Activated CD8-positive, alpha-beta T cell treated with anti-CD3 and anti-CD28 coated beads for 36 hours (primary cell): ENCODE results near the gene COL5A3. TPM values are rescaled to one million over a fixed set of nuclear protein-coding genes. Genes with fewer than 3 reads are reported as not detected.
A peak's percentile ranks its signal among the peaks of the same experiment; 100 is the strongest.

Experiments used
- ATAC-seq: fragments of 200-7000 bp; cut with Tn5 transposase; one replicate; pipeline ENCODE4 v1.10.0; 2021; ENCODE audit warnings: mild to moderate bottlenecking, moderate library complexity
- CTCF ChIA-PET: fragments of 350-600 bp; sonication (Branson Sonifier 250); formaldehyde crosslinking; loops from one replicate; lab custom pipeline; 2021; ENCODE audit warnings: antibody characterized with exemption; lab: Charles Lee
- POLR2A ChIA-PET: fragments of 350-600 bp; sonication (Branson Sonifier 250); formaldehyde crosslinking; loops from one replicate; lab custom pipeline; 2021; ENCODE audit warnings: antibody characterized with exemption; lab: Charles Lee
- DNase-seq: peaks from one replicate; pipeline ENCODE4 v3.0.0-alpha.2; 2020
- H3K27ac Mint-ChIP-seq: one replicate; pipeline ENCODE4 v1.8.0; 2021; ENCODE audit warnings: mild to moderate bottlenecking, mixed read lengths
- H3K27me3 Mint-ChIP-seq: one replicate; pipeline ENCODE4 v1.8.0; 2021; ENCODE audit warnings: mixed read lengths
- H3K36me3 Mint-ChIP-seq: one replicate; pipeline ENCODE4 v1.8.0; 2021; ENCODE audit warnings: low read depth, mixed read lengths
- H3K4me1 Mint-ChIP-seq: one replicate; pipeline ENCODE4 v1.8.0; 2021; ENCODE audit warnings: low read depth, mixed read lengths
- H3K4me3 Mint-ChIP-seq: one replicate; pipeline ENCODE4 v1.8.0; 2021; ENCODE audit warnings: mild to moderate bottlenecking, moderate library complexity, mixed read lengths
- H3K9me3 Mint-ChIP-seq: one replicate; pipeline ENCODE4 v1.8.0; 2021; ENCODE audit warnings: mixed read lengths
- intact Hi-C: fragments of 100-400 bp; cut with micrococcal nuclease; formaldehyde crosslinking; loops from one replicate; pipeline ENCODE4 v1.10.0; 2022
- total RNA-seq, 2 experiments: library from RNA; stranded (reverse); gene quantifications; one replicate each; pipeline ENCODE4 v1.2.3, GENCODE V29; 2021
- TF ChIP-seq, protein P1 (sequence below): fragments of 200-600 bp; IDR thresholded peaks from one replicate; pipeline ENCODE4 v1.8.0; 2022; ENCODE audit warnings: antibody characterized with exemption, mild to moderate bottlenecking

Gene COL5A3
- total RNA-seq, 2 experiments from 2014 or later, result 2.7 to 2.8 TPM

DNA sequence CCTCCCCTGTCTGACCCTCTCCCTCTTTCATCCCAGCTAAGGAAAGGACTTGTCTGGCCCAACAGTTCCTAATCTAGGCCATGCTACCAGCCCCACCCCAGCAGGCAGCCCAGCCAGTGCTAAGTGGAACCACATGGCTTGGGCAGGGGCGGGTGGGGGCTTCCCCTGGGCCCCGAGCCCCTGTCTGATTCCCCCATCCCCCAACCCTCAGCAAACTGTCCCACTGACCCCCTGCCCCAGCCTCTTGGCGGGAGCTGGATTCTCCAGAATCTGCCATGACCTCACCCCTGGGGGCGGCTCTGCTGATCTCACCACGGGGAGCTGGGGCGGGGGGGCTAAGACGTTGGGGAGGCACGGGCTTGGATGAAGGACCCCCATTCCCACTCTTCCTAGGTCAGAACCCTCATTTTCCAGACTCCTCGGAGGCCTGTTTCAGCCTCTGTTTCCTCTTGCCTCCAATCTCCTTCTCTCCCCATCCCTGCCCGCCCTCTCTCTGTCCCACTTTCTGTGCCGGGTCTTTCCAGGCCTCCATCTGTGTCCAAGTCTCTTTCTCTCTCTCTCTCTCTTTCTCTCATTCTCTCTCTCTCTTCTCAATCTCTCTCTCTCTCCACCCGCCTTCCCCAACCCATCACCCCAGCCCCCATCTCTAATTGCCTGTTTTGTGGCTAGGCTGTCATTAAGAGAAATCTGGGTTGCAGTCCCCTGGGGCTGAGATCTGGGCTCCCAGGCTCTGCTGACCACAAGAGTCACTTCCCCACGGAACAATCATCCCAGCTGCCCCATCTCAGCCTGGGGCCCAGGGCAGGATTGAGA is 2.7 kb downstream of the COL5A3 start:
- DNase-seq, result no peak
- H3K36me3 Mint-ChIP-seq, result no peaks in the 10 kb centered on the region
- no peak overlapping the region for H3K27ac Mint-ChIP-seq
- no peak for ATAC-seq
- H3K4me3 Mint-ChIP-seq, result no peak overlapping the region
- H3K4me1 Mint-ChIP-seq, result peaks cover 36% of the 10 kb centered on the region
- intact Hi-C loops, result no loop called here
- ChIA-PET CTCF (interaction anchor here (1.1 kb wide), 1 partner anchor 113 kb away, joined by 4 read pairs; the partner anchor contains the start of gene EIF3G), POLR2A (interaction anchor here (0.9 kb wide), 1 partner anchor 20 kb away, joined by 4 read pairs; no protein-coding TSS in a partner anchor)
- TF ChIP-seq, protein P1, sequence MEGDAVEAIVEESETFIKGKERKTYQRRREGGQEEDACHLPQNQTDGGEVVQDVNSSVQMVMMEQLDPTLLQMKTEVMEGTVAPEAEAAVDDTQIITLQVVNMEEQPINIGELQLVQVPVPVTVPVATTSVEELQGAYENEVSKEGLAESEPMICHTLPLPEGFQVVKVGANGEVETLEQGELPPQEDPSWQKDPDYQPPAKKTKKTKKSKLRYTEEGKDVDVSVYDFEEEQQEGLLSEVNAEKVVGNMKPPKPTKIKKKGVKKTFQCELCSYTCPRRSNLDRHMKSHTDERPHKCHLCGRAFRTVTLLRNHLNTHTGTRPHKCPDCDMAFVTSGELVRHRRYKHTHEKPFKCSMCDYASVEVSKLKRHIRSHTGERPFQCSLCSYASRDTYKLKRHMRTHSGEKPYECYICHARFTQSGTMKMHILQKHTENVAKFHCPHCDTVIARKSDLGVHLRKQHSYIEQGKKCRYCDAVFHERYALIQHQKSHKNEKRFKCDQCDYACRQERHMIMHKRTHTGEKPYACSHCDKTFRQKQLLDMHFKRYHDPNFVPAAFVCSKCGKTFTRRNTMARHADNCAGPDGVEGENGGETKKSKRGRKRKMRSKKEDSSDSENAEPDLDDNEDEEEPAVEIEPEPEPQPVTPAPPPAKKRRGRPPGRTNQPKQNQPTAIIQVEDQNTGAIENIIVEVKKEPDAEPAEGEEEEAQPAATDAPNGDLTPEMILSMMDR, result no peak
- H3K9me3 Mint-ChIP-seq, result no peaks in the 10 kb centered on the region
- peaks cover 49% of the 10 kb centered on the region for H3K27me3 Mint-ChIP-seq

DNA sequence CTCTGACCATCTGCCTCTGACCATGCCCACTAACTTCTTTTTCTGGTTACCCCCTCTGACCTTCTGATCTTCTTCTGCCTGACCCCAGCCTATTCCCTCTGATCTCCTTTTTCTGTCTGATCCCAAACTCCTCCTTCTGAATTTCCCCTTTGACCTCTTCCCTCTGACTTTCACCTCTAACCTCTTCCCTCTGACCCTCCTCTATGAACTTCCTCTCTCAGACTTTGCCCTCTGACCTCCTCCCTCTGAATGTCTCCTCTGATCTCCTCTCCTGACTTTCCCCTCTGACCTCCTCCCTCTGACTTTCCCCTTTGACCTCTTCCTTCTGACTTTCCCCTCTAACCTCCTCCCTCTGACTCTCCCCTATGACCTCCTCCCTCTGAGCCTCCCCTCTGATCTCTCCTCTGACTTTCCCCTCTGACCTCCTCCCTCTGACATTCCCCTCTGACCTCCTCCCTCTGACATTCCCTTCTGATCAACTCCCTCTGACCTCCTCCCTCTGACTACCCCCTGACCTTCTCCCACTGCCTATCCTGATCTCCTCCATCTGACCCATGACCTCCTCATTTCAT is 3.5 kb downstream of the COL5A3 start:
- POLR2A ChIA-PET, result interaction anchor here (0.9 kb wide), 1 partner anchor 21 kb away, joined by 4 read pairs; no protein-coding TSS in a partner anchor

DNA sequence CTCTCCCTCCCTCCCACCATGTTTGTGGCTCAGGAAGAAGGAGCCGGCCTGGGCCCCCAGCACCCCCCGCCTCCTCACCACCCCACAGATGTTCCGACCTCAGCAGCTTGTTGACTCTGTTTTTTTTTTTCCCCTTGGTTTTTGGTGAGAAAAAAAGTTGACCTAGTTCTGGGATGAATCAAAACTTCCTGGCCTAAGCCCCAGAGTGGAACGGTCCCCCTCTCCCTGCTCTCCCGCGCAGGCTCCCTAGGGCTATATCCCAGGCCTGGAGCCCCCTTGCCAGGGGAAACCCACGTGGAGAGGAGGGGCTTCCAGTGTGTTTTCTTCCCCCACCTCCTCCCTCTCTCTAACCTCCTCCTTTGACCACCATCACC is 4.0 kb downstream of the COL5A3 start:
- H3K9me3 Mint-ChIP-seq, result no peaks in the 10 kb centered on the region
- ChIA-PET CTCF (no interaction called here), POLR2A (no interaction called here)
- ATAC-seq, result peak; percentile 46
- DNase-seq, result peak; percentile 54
- peaks cover 46% of the 10 kb centered on the region for H3K27me3 Mint-ChIP-seq
- H3K36me3 Mint-ChIP-seq, result no peaks in the 10 kb centered on the region
- intact Hi-C loops, result no loop called here
- H3K4me1 Mint-ChIP-seq, result peaks cover 36% of the 10 kb centered on the region
- no peak overlapping the region for H3K4me3 Mint-ChIP-seq
- TF ChIP-seq, protein P1, result no peak
- peak overlapping the region; percentile 39 for H3K27ac Mint-ChIP-seq

More for the DNA sequence above, 3.5 kb downstream of the COL5A3 start:
- TF ChIP-seq, protein P1, result no peak
- Mint-ChIP-seq H3K4me1 (peaks cover 36% of the 10 kb centered on the region), H3K27ac (peak overlapping the region; percentile 39), H3K27me3 (peaks cover 48% of the 10 kb centered on the region), H3K4me3 (no peak overlapping the region), H3K36me3 (no peaks in the 10 kb centered on the region), H3K9me3 (no peaks in the 10 kb centered on the region)
- ATAC-seq (no peak), DNase-seq (no peak)
- CTCF ChIA-PET, result no interaction called here
- intact Hi-C loops, result no loop called here

DNA sequence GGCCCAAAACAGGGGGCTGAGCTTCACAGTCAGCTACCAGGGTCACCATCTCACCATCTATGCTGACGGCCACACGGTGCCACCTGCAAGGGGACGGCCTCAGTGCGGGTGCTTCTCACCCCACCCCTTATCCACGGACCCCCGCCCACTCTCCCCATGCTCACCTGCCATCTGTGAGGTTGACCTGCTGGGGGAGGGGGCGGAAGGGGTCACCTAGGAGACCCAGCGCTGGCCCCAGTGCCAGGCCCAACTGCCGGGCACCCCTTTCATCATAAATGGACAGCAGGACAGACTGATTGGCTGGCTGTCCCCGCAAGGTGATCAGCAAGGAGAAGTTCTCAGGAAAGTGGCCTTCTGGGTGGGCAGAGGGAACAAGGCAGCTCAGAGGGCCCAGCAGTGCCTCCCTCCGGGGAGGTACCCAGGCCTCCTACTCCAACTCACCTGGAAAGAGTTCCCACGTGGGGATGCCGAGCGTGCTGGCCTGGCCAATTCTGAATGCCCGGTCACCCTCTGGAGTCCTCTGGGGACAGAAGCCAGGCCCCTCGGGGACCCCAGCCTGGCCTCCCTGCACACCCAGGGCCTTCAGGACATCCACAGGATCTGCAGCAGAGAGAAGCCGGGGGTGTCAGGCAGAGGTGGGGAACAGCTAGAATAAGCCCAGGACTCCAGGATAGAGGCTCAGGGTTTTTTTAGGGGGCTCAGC is 4.5 kb downstream of the COL5A3 start:
- CTCF ChIA-PET, result no interaction called here
- Mint-ChIP-seq H3K27ac (no peak overlapping the region), H3K36me3 (no peaks in the 10 kb centered on the region), H3K9me3 (no peaks in the 10 kb centered on the region), H3K4me3 (peak overlapping the region; percentile 21), H3K4me1 (peaks cover 36% of the 10 kb centered on the region), H3K27me3 (peaks cover 42% of the 10 kb centered on the region)
- TF ChIP-seq, protein P1, result no peak
- intact Hi-C loops, result no loop called here
- POLR2A ChIA-PET, result interaction anchor here (0.6 kb wide), 1 partner anchor 195 kb away, joined by 3 read pairs; no protein-coding TSS in a partner anchor
- ATAC-seq (no peak), DNase-seq (no peak)
